GM21723 (cell line): ENCODE results near the gene TM7SF3.
"Not testable (repeated sequence)": the region's sequence is repeated elsewhere in the genome, so short reads cannot be mapped to it uniquely, and the experiment has no call there.

Experiments
- ATAC-seq: cut with Tn5 transposase; IDR thresholded peaks from one replicate; pipeline ENCODE4 v1.9.1; 2021; ENCODE audit warnings: mild to moderate bottlenecking, moderate library complexity; ENCODE audit not compliant: unreplicated experiment

TM7SF3 gene

DNA sequence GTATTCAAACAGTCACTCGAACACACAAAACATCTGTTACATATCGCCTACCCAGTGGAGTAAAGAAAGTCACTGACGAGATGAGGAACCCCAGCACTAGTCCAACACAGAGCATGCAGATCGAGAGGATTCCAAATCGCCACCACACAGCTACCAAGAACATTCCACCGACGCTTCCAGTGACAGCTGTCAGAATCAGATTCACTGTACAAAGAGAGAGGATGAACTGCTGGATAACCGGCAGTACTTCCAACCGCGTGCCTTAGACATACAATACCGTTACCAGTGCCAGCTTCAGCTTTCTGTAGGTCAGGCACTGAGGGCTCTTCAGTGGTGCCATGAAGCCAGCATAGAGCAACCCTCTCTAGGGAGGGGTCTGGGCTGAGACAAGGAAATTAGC is 34.5 kb downstream of the TM7SF3 start:
- ATAC-seq: no peak

DNA sequence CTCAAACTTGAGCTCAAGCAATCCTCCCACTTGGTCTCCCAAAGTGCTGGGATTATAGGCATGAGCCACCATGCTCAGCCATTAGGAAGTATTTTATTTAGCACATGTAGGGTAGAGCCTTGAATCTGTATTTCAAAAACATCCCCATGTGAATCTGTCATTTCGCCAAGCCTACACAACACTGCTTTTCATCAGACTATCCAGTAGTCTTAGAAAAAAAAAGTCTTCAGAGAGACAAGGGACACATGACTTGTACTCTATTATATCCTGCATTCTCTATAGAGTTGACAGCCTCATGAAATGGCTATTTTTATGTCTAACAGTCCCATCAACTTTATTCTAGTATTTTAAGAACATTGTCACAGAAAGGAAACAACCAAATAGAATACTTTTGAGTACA is 35.4 kb downstream of the TM7SF3 start:
- ATAC-seq: no peak

DNA sequence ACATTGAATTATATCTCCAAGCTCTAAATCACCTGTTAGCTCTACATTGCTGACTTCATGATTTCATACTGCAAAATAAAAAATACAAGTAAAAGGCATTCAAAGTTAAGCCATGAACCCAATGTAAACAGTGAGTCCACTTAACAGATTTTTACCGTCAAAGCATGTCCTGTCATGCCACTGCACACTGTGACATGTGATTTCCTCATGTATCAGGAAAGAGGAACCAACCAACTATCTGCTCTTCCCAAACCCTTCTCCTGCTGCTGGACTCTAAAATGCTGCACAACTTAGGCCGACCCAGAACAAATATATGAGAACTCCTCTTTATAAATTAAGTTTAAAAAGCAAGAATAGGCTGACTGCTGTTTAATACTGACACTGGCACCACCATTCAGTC is 37.5 kb downstream of the TM7SF3 start:
- ATAC-seq: no peak

DNA sequence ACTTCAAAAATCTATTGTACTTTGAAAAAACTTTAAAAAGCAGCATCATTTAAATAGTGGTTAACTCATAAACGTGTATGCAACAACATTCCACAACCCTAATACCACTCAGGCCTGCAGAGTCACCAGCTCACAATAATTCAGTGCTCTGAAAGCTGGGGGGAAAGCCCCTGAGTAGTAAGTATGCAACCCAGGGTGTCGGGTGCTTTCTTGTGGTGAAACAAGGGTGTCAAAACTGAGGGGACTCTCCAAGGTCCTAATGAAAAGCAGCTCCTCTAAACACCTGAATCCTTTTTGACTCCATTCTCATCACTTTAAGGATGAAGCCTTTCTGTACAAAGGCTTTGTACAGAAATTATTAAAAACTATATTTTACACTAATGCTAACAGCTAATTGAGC is 42.2 kb downstream of the TM7SF3 start:
- peak; percentile 99 for ATAC-seq

DNA sequence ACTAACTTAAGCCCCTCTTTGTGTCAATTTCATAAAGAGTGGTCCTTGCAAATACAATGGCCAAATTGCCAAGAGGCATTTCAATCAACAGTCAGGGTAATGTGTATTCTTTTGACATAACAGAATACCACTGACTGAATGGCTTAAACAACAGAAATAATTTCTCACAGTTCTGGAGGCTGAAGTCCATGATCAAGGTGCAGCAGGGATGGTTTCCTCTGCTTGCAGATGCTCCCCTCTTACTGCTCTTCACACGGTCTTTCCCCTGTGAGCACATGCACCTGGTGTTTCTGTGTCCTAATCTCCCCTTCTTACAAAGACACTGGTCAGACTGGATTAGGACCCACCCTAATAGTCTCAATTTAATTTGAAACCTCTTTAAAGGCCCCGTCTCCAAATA is 44.0 kb downstream of the TM7SF3 start:
- no peak for ATAC-seq

DNA sequence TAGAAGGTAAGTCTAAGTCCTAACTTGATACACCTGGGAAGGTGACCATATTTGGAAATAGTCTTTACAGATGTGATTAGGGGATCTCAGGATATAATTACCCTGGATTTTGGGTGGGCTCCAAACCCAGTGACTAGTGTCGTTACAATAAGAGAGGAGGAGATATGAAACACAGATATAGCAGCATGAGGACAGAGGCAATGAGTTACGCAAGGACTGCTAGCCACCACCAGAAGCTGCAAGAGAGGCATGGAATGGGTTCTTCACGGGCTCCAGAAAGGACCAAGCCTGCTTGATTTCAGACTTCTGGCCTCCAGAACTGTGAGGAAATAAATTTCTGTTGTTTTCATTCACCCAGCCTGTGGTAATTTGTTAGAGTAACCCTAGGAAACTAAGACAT is 47.3 kb downstream of the TM7SF3 start:
- ATAC-seq: no peak

DNA sequence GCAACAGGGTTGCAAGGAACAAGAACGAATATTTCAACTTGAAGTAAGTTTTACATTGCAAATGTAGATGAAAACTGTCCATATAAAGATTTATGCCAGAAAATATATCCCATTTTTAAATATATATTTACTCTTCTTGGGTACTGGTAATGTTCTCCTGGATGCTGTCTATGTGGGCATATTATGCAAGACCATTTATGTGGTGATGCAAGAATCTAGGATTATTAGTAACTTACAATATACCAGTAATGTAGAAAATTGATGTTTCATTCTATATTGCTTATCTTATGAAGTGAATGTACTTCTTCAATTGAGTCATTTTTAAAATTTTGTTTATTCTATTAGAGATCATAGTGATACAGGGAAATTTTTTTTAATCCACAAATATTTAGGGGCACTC is 50.8 kb downstream of the TM7SF3 start:
- ATAC-seq: no peak

DNA sequence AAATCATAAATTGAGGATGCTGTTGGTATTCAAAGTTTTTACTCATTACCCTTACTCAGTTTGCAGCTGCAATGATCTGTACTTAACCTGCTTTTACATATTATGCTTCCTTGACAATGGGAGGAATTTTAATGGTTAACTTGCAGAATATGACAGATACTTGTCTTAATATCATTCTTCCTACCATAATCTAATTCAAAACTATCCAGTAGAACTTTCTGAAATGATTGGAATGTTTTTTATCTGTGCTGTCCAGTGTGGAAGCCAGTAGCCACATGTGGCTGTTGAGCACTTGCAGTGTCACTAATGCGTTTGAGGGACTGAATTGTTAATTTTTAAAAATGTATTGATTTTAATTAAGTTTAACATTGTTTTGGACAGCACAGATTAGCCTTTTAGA is 52.4 kb downstream of the TM7SF3 start:
- no peak for ATAC-seq

DNA sequence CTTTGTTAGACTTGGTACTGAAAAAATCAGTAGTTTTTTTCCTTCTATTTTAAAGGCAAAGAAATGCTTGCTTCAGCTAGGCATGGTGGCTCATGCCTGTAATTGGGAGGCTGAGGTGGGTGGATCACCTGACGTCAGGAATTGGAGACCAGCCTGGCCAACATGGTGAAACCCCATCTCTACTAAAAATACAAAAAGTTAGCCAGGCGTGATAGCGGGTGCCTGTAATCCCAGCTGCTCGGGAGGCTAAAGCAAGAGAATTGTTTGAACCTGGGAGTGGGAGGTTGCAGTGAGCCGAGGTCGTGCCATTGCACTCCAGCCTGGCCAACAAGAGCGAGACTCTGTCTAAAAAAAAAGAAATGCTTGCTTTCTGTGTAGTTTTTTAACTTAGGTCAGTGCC is 52.8 kb downstream of the TM7SF3 start:
- ATAC-seq: not testable (repeated sequence)

DNA sequence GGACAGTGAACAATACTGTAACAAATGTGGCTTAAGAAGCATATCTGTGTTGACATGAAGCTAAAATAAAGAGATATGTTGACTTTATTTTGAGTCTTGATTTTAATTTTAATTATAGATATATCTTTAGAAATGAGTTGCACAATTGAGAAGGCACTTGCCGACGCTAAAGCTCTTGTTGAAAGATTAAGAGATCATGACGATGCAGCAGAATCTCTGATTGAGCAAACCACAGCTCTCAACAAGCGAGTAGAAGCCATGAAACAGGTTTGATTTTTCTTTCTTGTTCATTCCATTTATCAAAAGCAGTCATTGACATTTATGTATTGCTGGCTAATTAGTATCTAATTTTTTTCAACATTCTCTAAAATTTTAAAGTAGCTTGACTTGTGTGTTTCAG is 60.2 kb downstream of the TM7SF3 start:
- ATAC-seq: no peak

DNA sequence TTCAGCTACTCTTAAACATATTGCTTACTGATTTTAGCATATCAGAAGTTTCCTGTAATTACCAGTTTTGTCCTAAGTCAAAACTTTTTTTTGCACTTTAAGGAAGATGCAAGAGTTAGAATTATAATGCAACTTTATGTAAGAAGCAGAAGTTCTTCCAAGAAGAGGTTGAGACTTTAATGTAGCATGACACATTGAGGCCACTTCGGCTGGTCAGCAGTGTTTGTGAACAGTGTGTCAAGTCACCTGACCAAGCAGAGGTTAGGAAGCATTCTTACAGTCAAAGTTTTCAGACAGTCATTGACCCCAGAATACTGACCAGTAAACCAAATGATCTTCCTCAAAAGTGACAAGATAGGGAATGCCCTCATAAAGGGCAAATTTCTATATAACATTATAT is 60.7 kb downstream of the TM7SF3 start:
- ATAC-seq: no peak

DNA sequence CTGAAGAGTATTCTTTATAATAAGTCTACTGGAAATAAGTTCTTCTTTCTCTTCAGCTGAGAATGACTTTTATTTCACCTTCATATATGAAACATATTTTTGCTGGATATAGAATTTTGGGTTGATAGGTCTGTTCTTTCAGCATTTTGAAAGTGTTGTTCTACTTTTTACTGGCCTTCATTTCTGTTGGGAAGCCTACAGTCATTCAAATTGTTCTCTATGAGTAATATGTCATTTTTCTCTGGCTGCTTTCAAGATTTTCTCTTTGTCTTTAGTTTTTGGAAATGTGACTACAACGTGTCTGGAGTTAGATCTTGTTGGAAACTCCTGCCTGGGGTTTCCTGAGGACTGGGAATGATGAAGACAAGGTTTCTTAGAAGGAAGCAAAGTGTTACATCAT is 65.9 kb downstream of the TM7SF3 start:
- no peak for ATAC-seq

DNA sequence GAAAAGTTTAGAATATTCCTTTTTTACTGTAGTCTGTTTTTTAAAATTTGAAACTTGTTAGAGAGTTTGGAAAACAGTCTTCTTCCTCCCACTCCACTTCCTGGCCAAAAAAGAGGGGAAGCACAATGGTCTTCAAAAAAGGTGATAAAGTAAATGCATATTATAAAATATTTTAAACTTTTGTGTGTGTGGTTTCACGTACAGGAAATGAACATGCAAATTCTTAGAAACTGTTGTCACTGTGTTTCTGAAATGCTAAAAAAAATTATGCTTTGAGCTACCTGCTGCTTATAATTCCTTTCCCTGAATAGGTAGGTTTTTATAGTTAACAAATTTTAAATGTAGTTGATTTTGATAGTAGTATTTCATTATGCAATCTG is 73.0 kb downstream of the TM7SF3 start:
- no peak for ATAC-seq

DNA sequence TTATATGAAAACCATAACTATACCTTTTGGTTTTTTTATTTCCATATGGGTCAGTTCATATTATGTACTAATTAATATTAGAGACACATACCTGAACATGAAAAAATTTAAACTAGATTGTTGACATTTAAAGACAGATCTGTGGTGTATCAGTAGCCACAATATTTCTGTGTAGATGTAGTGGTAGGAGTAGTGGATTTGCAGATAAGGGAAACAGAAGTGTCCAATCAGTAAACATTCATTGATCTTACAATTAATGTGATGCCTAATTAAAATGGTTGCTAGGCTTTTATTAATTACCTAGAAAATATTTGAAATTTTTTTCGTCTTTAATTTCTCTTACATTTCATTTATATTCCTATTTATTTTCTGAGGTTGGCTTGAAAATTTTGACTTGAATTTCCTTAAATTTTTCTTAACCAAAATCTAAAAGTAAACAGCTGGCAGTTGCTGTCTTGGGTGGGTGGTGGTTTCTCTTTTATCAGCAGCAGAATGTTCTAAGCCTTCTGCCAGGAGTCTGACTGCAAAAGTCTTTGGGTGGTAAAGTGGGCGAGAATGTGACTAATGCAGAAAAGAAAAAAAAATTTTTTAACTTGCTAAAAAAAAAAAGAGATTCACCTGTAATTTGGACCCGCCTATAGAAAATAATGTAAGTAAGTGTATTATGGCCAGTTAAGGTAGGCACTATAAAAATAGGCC is 73.5 kb downstream of the TM7SF3 start:
- ATAC-seq: no peak

DNA sequence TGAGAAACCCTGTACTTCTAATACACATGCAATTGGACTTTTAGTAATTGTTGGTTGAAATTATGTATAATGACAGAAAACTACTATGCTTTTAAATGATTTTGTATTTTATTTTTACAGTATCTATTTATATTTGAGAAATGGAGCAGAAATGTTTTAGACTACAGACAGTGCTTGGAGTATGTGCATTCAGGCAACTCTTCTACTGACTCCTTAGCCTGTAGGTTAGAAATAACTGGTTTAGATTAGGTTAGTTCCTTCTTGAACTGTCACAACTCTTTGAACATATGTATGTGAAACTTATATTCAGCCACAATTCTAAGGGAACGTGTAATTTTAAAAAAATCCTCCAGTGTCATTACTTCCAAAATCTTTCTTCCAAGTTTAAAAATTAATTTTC is 74.2 kb downstream of the TM7SF3 start:
- ATAC-seq: no peak

DNA sequence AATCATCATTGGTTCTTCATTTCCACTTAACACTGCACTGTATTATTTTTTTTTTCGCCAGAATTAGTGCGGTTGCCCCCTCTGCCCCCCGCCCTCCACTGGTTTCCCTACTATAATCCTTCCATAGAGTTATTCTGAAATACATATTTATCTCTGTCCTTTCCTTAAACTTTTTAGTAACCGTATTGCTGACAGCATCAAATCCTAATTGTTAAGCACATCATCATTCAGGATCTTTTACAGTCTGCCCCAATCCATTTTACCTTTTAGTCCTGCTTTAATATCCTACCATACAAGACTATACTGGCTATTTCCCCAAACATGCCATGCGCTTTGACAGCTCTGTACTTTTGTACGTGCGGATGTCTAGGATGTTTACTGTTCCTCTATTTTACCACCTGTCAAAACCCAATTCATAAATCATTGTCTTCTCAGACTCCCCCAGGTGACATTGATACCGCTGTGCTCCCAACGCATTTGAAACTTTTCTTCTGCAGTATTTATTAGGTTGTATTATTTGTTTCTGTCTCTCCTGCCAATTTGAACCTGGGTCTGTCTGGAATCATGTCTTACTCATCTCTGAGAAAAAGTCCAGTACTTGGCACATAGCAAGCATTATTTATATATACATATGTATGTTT is 74.9 kb downstream of the TM7SF3 start:
- no peak for ATAC-seq

DNA sequence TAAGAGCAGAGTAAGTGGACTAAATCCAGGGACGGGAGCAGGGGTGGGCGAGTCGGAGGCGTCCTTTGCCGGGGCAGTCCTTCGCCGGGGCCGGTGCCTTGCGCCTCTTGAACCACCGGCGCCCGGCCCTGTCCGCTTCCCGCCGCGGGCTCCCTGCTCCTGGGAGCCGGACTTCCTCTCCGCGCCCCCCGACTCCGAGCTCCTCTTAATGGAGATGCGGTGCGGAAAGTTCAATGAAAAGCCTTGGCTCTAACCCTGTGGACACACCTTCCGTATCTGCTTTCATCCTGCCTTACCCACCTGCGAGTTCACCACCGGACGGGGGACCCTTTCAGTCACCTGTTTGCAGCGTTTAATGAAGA is 75.5 kb downstream of the TM7SF3 start:
- peak; percentile 26 for ATAC-seq

DNA sequence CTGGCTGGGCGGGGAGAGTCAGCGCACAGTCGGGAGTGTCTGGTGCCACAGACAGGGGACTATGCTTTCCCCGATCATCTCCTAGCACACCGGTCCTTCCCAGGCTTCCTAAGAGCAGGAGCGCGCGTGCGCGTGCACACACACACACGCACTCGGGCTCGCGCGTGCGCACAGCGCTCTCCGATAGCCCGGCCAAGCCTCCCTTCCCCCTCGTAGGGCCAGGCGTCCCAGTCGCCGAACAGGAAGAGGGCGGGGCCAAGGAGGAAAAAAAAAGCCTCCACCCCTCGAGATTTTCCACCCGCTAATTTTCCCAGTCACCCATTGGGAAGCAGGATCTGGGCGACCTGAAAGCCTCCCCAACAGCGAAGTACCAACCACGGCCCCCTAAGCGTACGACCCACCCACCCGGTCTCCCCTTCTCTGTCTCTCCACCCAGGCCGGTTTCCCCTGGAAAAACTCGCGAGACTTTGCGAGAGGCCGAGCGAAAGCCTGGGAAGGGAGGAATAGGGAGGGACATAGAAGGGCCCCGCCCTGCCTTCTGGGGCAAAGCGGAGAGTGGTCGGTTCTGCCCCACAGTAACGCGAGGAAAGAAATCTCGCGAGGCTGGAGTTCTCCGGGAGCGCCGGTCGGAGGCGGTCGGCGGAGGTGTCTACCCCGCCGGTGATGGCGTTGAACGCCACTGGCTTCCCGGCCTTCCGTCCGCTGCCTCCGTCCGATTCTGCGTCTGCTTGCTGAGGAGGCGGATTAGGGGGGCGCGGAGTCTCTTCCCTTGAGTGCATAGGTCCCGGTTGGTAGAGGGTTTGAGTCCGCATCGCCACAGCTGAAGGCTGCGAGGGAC is 76.1 kb downstream of the TM7SF3 start, which contains the start of the genes FGFR1OP2 and INTS13:
Gene FGFR1OP2, plus strand, starts transcription at position 608 of the 838 bp plus-strand sequence. CDS start 15,689 bp downstream, outside the sequence.
Gene INTS13, minus strand, starts transcription at position 119 of the 838 bp plus-strand sequence. CDS start 1,178 bp downstream, outside the sequence.
- peak; percentile 80 for ATAC-seq

DNA sequence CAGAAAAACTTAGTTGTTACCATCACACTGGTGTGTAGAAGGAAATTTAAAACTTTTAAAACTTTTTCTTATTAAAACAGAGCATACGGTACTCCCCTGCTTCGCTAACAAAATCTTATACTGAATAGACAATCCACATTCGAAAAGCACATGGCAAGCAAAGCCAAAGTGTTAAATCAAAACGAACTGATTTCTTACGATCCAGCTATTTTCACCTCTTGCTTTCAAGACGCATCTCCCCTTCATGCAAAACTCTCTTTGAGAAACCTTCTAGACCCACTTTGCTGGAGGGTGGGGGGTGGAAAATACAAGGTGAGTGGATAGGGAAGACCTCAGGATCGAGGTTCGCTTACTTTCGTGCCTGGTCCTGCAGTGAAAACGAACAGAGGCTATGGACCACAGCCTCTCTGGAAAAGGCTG is 76.7 kb downstream of the TM7SF3 start:
- ATAC-seq: no peak

DNA sequence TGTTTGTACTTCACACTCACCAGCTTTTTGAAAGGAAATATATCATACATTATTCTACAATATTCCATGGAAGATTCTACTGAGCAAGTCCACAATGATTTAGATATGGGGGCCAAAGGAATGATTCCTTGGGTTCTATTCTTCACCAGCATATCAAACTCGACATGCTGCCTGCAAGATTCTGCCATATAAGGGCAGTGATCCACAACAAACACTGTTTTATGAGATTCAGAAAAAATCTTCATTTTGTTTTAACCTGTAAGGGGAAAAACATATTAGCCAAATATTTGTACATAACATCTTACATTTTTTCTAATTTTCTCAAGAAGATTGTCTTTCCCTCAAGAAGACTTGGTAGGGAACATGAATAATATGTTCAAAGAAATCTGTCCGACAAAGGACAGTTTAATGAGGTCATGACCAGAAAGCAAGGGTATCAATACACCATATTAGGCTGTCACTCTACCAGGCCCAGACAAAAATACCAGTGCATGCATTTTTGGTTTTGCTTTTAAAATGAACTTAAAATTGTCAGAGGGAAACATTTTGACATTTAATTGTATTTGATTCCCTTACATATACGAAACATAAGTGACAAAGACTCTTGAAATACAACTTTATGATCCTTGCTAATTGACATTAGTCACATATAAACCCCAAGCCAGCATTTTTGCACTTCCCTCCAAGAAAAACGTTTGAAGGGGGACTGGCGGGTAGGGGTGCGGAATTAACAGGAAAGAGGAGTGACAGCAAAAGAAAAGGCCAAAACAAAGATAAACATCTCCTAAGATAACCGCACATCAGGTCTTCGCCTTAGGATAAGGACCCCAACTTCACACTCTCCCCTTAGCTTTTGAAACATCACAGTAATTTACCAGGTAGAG is 77.4 kb downstream of the TM7SF3 start:
- ATAC-seq: no peak
